DOHH2 (cell line): Measurements from ENCODE around the gene SLC1A2.

Source experiments
- H3F3A ChIP-seq: fragments of 200-600 bp; sonication (generic), shearing (Covaris generic); 2 replicates; pipeline ENCODE4 v1.6.0; 2016; ENCODE audit warnings: antibody characterized with exemption, mild to moderate bottlenecking; ENCODE audit not compliant: control insufficient read depth, insufficient read depth
- H3K27ac ChIP-seq: fragments of 200-600 bp; sonication (generic); 2 replicates; pipeline ENCODE4 v1.5.1; 2014; ENCODE audit warnings: low read depth, mild to moderate bottlenecking, low read length, moderate library complexity
- H3K27me3 ChIP-seq: fragments of 200-600 bp; sonication (generic); 2 replicates; pipeline ENCODE4 v1.6.1; 2014; ENCODE audit warnings: mild to moderate bottlenecking, low read length, mixed read lengths; ENCODE audit not compliant: control insufficient read depth
- H3K36me3 ChIP-seq: fragments of 200-600 bp; sonication (generic); 2 replicates; pipeline ENCODE4 v1.6.1; 2014; ENCODE audit warnings: mild to moderate bottlenecking, low read length, moderate library complexity, mixed read lengths; ENCODE audit not compliant: control insufficient read depth
- H3K4me1 ChIP-seq: fragments of 200-600 bp; sonication (generic); 2 replicates; pipeline ENCODE4 v1.6.1; 2014; ENCODE audit warnings: mild to moderate bottlenecking, low read length, mixed read lengths; ENCODE audit not compliant: control insufficient read depth
- H3K4me2 ChIP-seq: fragments of 200-600 bp; sonication (generic); 2 replicates; pipeline ENCODE4 v1.6.0; 2014; ENCODE audit warnings: mild to moderate bottlenecking, low read length, moderate library complexity
- H3K4me3 ChIP-seq: fragments of 200-600 bp; sonication (generic); 2 replicates; pipeline ENCODE4 v1.5.1; 2014; ENCODE audit warnings: mild to moderate bottlenecking, low read length, mixed read lengths
- H3K79me2 ChIP-seq: fragments of 200-600 bp; sonication (generic); 2 replicates; pipeline ENCODE4 v1.6.1; 2014; ENCODE audit warnings: mild to moderate bottlenecking, low read length, mixed read lengths; ENCODE audit not compliant: control insufficient read depth
- H3K9me2 ChIP-seq: fragments of 200-600 bp; sonication (generic); replicated peaks from 2 replicates; pipeline ENCODE4 v1.6.1; 2014; ENCODE audit warnings: mild to moderate bottlenecking, low read length, mixed read lengths; ENCODE audit not compliant: control insufficient read depth
- H3K9me3 ChIP-seq: fragments of 200-600 bp; sonication (generic); 2 replicates; pipeline ENCODE4 v1.6.1; 2014; ENCODE audit warnings: antibody characterized with exemption, low read length, mixed read lengths; ENCODE audit not compliant: control insufficient read depth, insufficient read depth
- H4K20me1 ChIP-seq: fragments of 200-600 bp; sonication (generic); 2 replicates; pipeline ENCODE4 v1.6.0; 2014; ENCODE audit warnings: low read depth, mild to moderate bottlenecking, antibody characterized with exemption, low read length, moderate library complexity; ENCODE audit not compliant: control insufficient read depth, insufficient read depth
- CTCF ChIP-seq: fragments of 200-600 bp; sonication (generic); IDR thresholded peaks from one replicate; pipeline ENCODE4 v1.5.1; 2014; ENCODE audit warnings: antibody characterized with exemption, mild to moderate bottlenecking, low read depth, low read length; ENCODE audit not compliant: poor library complexity, severe bottlenecking
- EZH2phosphoT487 ChIP-seq: fragments of 200-600 bp; sonication (generic); IDR thresholded peaks from 2 replicates; pipeline ENCODE4 v1.6.1; 2017; ENCODE audit warnings: borderline replicate concordance, mild to moderate bottlenecking, antibody characterized with exemption, low read length, moderate library complexity, mixed read lengths

SLC1A2 gene

GRCh38 chr11:35402751-35403660 is 16.4 kb downstream of the SLC1A2 start:
- no peaks in the 10 kb centered on the region for H3K79me2 ChIP-seq
- no peaks in the 10 kb centered on the region for H3K36me3 ChIP-seq
- H3K27ac ChIP-seq = no peak overlapping the region
- H3K9me2 ChIP-seq = no peaks in the 10 kb centered on the region
- H3F3A ChIP-seq = no peaks in the 10 kb centered on the region
- no peaks in the 10 kb centered on the region for H4K20me1 ChIP-seq
- H3K4me1 ChIP-seq = no peaks in the 10 kb centered on the region
- peaks cover 5% of the 10 kb centered on the region; the same call in 1 of the 2 replicates for H3K27me3 ChIP-seq
- H3K9me3 ChIP-seq = no peaks in the 10 kb centered on the region
- no peak overlapping the region for H3K4me2 ChIP-seq
- no peak for TF ChIP-seq CTCF
- no peak for TF ChIP-seq EZH2phosphoT487
- H3K4me3 ChIP-seq = no peak overlapping the region

- Histone ChIP-seq H3K4me2 (no peak overlapping the region), H3K4me3 (no peak overlapping the region), H3F3A (no peaks in the 10 kb centered on the region), H3K27me3 (no peaks in the 10 kb centered on the region; the same call in 1 of the 2 replicates), H4K20me1 (no peaks in the 10 kb centered on the region), H3K4me1 (no peaks in the 10 kb centered on the region), H3K9me3 (no peaks in the 10 kb centered on the region), H3K9me2 (no peaks in the 10 kb centered on the region), H3K79me2 (no peaks in the 10 kb centered on the region), H3K27ac (no peak overlapping the region), H3K36me3 (no peaks in the 10 kb centered on the region)
- TF ChIP-seq CTCF (no peak), EZH2phosphoT487 (no peak)
Measured at GRCh38 chr11:35398881-35399280, 20.5 kb downstream of the SLC1A2 start.

- TF ChIP-seq CTCF (no peak), EZH2phosphoT487 (no peak)
- Histone ChIP-seq H3F3A (no peaks in the 10 kb centered on the region), H3K27me3 (peaks cover 25% of the 10 kb centered on the region), H3K4me1 (peaks cover 11% of the 10 kb centered on the region), H3K36me3 (no peaks in the 10 kb centered on the region), H3K4me3 (no peak overlapping the region), H3K4me2 (no peak overlapping the region), H3K27ac (no peak overlapping the region), H4K20me1 (no peaks in the 10 kb centered on the region), H3K9me2 (no peaks in the 10 kb centered on the region), H3K79me2 (no peaks in the 10 kb centered on the region), H3K9me3 (no peaks in the 10 kb centered on the region)
Measured at GRCh38 chr11:35394941-35395340, 24.4 kb downstream of the SLC1A2 start.
